NCI-H128 (cell line): ENCODE data around the gene CSHL1.

Experiments used
- DNase-seq: peaks from one replicate; lab custom pipeline; 2025; ENCODE audit not compliant: unreplicated experiment; lab: John Stamatoyannopoulos, UW

Gene CSHL1

GRCh38 chr17:63911041-63911635 is at the start of gene CSHL1:
Gene CSHL1, minus strand, starts transcription at chr17:63911258. Its CDS starts 62 bp downstream, at chr17:63911196.
- DNase-seq: no peak

- no peak for DNase-seq
Observed at GRCh38 chr17:63960430-63960829, 49.4 kb upstream of the CSHL1 start.

- no peak for DNase-seq
Observed at GRCh38 chr17:63960006-63960405, 48.9 kb upstream of the CSHL1 start.

GRCh38 chr17:63956296-63956920 is 45.4 kb upstream of the CSHL1 start:
- DNase-seq: no peak

GRCh38 chr17:63955791-63956190 is 44.7 kb upstream of the CSHL1 start:
- no peak for DNase-seq

- no peak for DNase-seq
Observed at GRCh38 chr17:63955232-63955631, 44.2 kb upstream of the CSHL1 start.

- no peak for DNase-seq
Observed at GRCh38 chr17:63954402-63955063, 43.5 kb upstream of the CSHL1 start.

- DNase-seq: no peak
Observed at GRCh38 chr17:63950940-63951907, 40.2 kb upstream of the CSHL1 start.

- no peak for DNase-seq
Observed at GRCh38 chr17:63949576-63950250, 38.7 kb upstream of the CSHL1 start.

- no peak for DNase-seq
Observed at GRCh38 chr17:63948521-63948920, 37.5 kb upstream of the CSHL1 start.

GRCh38 chr17:63947711-63948330 is 36.8 kb upstream of the CSHL1 start:
- no peak for DNase-seq

- no peak for DNase-seq
Observed at GRCh38 chr17:63946440-63947363, 35.6 kb upstream of the CSHL1 start.

GRCh38 chr17:63945784-63946439 is 34.9 kb upstream of the CSHL1 start:
- DNase-seq: no peak

GRCh38 chr17:63944736-63945499 is 33.9 kb upstream of the CSHL1 start:
- no peak for DNase-seq

- no peak for DNase-seq
Observed at GRCh38 chr17:63943745-63944144, 32.7 kb upstream of the CSHL1 start.

GRCh38 chr17:63942309-63942985 is 31.4 kb upstream of the CSHL1 start:
- no peak for DNase-seq

GRCh38 chr17:63941751-63942150 is 30.7 kb upstream of the CSHL1 start:
- no peak for DNase-seq
